Measurements from ENCODE around the gene CSAG3. TPM values are rescaled to one million over a fixed set of nuclear protein-coding genes. Genes with fewer than 3 reads are reported as not detected.
"Not testable (repeated sequence)": the region's sequence is repeated elsewhere in the genome, so short reads cannot be mapped to it uniquely, and the experiment has no call there.

CSAG3 gene
- total RNA-seq, 1 experiment from 2014 or later: 44.1 TPM

DNA sequence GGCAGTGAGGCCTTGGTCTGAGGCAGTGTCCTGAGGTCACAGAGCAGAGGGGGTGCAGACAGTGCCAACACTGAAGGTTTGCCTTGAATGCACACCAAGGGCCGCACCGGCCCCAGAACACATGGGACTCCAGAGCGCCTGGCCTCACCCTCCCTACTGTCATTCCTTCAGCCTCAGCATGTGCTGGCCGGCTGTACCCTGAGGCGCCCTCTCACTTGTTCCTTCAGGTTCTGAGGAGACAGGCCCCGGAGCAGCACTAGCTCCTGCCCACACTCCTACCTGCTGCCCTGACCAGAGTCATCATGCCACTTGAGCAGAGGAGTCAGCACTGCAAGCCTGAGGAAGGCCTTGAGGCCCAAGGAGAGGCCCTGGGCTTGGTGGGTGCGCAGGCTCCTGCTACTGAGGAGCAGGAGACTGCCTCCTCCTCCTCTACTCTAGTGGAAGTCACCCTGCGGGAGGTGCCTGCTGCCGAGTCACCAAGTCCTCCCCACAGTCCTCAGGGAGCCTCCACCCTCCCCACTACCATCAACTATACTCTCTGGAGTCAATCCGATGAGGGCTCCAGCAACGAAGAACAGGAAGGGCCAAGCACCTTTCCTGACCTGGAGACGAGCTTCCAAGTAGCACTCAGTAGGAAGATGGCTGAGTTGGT lies 23.0 kb upstream of the CSAG3 start:
- TF ChIP-seq EGR1 (IDR thresholded peaks at IDR 0.05; ENCODE audit: low read depth): no peak
- TF ChIP-seq ZFX (IDR thresholded peaks at IDR 0.05): no peak
- TF ChIP-seq, protein P1, sequence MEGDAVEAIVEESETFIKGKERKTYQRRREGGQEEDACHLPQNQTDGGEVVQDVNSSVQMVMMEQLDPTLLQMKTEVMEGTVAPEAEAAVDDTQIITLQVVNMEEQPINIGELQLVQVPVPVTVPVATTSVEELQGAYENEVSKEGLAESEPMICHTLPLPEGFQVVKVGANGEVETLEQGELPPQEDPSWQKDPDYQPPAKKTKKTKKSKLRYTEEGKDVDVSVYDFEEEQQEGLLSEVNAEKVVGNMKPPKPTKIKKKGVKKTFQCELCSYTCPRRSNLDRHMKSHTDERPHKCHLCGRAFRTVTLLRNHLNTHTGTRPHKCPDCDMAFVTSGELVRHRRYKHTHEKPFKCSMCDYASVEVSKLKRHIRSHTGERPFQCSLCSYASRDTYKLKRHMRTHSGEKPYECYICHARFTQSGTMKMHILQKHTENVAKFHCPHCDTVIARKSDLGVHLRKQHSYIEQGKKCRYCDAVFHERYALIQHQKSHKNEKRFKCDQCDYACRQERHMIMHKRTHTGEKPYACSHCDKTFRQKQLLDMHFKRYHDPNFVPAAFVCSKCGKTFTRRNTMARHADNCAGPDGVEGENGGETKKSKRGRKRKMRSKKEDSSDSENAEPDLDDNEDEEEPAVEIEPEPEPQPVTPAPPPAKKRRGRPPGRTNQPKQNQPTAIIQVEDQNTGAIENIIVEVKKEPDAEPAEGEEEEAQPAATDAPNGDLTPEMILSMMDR (IDR thresholded peaks at IDR 0.05 in 2 of 3, conservative IDR thresholded peaks at IDR 0.05 in 1 of 3; ENCODE audit: borderline replicate concordance in 1 of 3, insufficient read depth in 1 of 3, low read depth in 2 of 3, low read length in 2 of 3): no peak
- TF ChIP-seq, protein P2, sequence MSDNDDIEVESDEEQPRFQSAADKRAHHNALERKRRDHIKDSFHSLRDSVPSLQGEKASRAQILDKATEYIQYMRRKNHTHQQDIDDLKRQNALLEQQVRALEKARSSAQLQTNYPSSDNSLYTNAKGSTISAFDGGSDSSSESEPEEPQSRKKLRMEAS (IDR thresholded peaks at IDR 0.05): no peak
- H3K9me2 ChIP-seq (ENCODE audit: insufficient read depth): no peaks in the 10 kb centered on the region
- POLR2A ChIA-PET: no interaction called here
- intact Hi-C loops (cut with micrococcal nuclease): no loop called here
- H3K27me3 ChIP-seq (ENCODE audit: insufficient read depth, low read length): no peaks in the 10 kb centered on the region
- H3K36me3 ChIP-seq (ENCODE audit: control insufficient read depth in 1 of 2, insufficient read depth in 2 of 2, low read length in 2 of 2): no peaks in the 10 kb centered on the region
- RAD21 ChIA-PET (ENCODE audit: low non-redundant PET in 1 of 2, low total read pairs in 2 of 2, uncharacterized antibody in 2 of 2, unreplicated experiment in 2 of 2): no interaction called here
- no peaks in the 10 kb centered on the region for H3K79me2 ChIP-seq (ENCODE audit: insufficient read depth, low read length)
- DNase-seq (ENCODE audit: low read depth, low spot score): no peak
- H4K20me1 ChIP-seq (ENCODE audit: insufficient read depth): no peaks in the 10 kb centered on the region
- H2AFZ ChIP-seq (ENCODE audit: low read depth, low read length, poor library complexity, severe bottlenecking): no peak overlapping the region
- H3K9ac ChIP-seq (ENCODE audit: low read length): no peak overlapping the region
- CTCF ChIA-PET: no interaction called here
- H3K4me2 ChIP-seq (ENCODE audit: low read length): no peak overlapping the region
- BruUV-seq (replicated peaks): no TSS peak
- H3K4me3 ChIP-seq (replicated peaks in 1 of 2; ENCODE audit: low read depth in 1 of 2, low read length in 2 of 2): no peak overlapping the region
- H3K27ac ChIP-seq (ENCODE audit: low read depth, low read length): no peak overlapping the region
- H3K9me3 ChIP-seq (ENCODE audit: control insufficient read depth in 1 of 2, insufficient read depth in 1 of 2, low read depth in 1 of 2, low read length in 2 of 2): no peaks in the 10 kb centered on the region
- no peak for ATAC-seq
- H3K4me1 ChIP-seq (ENCODE audit: control insufficient read depth in 1 of 2, insufficient read depth in 2 of 2, low read length in 2 of 2): no peaks in the 10 kb centered on the region

DNA sequence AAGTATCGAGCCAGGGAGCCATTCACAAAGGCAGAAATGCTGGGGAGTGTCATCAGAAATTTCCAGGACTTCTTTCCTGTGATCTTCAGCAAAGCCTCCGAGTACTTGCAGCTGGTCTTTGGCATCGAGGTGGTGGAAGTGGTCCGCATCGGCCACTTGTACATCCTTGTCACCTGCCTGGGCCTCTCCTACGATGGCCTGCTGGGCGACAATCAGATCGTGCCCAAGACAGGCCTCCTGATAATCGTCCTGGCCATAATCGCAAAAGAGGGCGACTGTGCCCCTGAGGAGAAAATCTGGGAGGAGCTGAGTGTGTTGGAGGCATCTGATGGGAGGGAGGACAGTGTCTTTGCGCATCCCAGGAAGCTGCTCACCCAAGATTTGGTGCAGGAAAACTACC lies 22.5 kb upstream of the CSAG3 start:
- H3K4me2 ChIP-seq (ENCODE audit: low read length); H3K9me2 ChIP-seq (ENCODE audit: insufficient read depth); DNase-seq (ENCODE audit: low read depth, low spot score); H2AFZ ChIP-seq (ENCODE audit: low read depth, low read length, poor library complexity, severe bottlenecking); H3K4me3 ChIP-seq (replicated peaks in 1 of 2; ENCODE audit: low read depth in 1 of 2, low read length in 2 of 2); POLR2A ChIA-PET; H3K9me3 ChIP-seq (ENCODE audit: control insufficient read depth in 1 of 2, insufficient read depth in 1 of 2, low read depth in 1 of 2, low read length in 2 of 2); H3K9ac ChIP-seq (ENCODE audit: low read length); H4K20me1 ChIP-seq (ENCODE audit: insufficient read depth); H3K79me2 ChIP-seq (ENCODE audit: insufficient read depth, low read length); CTCF ChIA-PET; BruUV-seq (replicated peaks); H3K27ac ChIP-seq (ENCODE audit: low read depth, low read length); intact Hi-C loops (cut with micrococcal nuclease); ATAC-seq; H3K36me3 ChIP-seq (ENCODE audit: control insufficient read depth in 1 of 2, insufficient read depth in 2 of 2, low read length in 2 of 2); RAD21 ChIA-PET (ENCODE audit: low non-redundant PET in 1 of 2, low total read pairs in 2 of 2, uncharacterized antibody in 2 of 2, unreplicated experiment in 2 of 2); H3K27me3 ChIP-seq (ENCODE audit: insufficient read depth, low read length); H3K4me1 ChIP-seq (ENCODE audit: control insufficient read depth in 1 of 2, insufficient read depth in 2 of 2, low read length in 2 of 2): not testable (repeated sequence)
